DND-41 (cell line): ENCODE measurements around the gene VPS33B.

Source experiments
- CTCF ChIP-seq: IDR thresholded peaks from 2 replicates; pipeline ENCODE4 v1.5.1; 2012; ENCODE audit warnings: borderline replicate concordance, low read length, moderate library complexity, mild to moderate bottlenecking; ENCODE audit not compliant: poor library complexity, severe bottlenecking; ENCODE audit errors: extremely low read depth
- EZH2 ChIP-seq: IDR thresholded peaks from 3 replicates; pipeline ENCODE4 v1.6.1; 2012; ENCODE audit warnings: borderline replicate concordance, low read depth, mild to moderate bottlenecking, moderate library complexity, low read length, inconsistent platforms; ENCODE audit not compliant: severe bottlenecking

- TF ChIP-seq CTCF: no peak
- TF ChIP-seq EZH2: no peak
Observed at GRCh38 chr15:90967206-90967605, 55.2 kb downstream of the VPS33B start.
